Activated CD4-positive, alpha-beta T cell treated with anti-CD3 and anti-CD28 coated beads, Interleukin-2, amount 50 U/mL, for 24 hours (primary cell): ENCODE measurements around the gene RALGPS2.

ENCODE experiments used
- DNase-seq, 2 donors: peaks; one replicate each; pipeline ENCODE4 v3.0.0-alpha.2; 2020; ENCODE audit warnings: low read depth in 1 of 2, low spot score in 1 of 2

Gene RALGPS2, protein sequence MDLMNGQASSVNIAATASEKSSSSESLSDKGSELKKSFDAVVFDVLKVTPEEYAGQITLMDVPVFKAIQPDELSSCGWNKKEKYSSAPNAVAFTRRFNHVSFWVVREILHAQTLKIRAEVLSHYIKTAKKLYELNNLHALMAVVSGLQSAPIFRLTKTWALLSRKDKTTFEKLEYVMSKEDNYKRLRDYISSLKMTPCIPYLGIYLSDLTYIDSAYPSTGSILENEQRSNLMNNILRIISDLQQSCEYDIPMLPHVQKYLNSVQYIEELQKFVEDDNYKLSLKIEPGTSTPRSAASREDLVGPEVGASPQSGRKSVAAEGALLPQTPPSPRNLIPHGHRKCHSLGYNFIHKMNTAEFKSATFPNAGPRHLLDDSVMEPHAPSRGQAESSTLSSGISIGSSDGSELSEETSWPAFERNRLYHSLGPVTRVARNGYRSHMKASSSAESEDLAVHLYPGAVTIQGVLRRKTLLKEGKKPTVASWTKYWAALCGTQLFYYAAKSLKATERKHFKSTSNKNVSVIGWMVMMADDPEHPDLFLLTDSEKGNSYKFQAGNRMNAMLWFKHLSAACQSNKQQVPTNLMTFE

GRCh38 chr1:178724728-178725465, at the start of gene RALGPS2:
TSS of gene RALGPS2 (plus strand) at chr1:178725244. CDS start at chr1:178776765, 51,521 bp downstream.
- DNase-seq = peak; percentile 10 to 40

- no peak for DNase-seq
These were observed 45.8 kb upstream of the RALGPS2 start for GRCh38 chr1:178679237-178679636.

DNA sequence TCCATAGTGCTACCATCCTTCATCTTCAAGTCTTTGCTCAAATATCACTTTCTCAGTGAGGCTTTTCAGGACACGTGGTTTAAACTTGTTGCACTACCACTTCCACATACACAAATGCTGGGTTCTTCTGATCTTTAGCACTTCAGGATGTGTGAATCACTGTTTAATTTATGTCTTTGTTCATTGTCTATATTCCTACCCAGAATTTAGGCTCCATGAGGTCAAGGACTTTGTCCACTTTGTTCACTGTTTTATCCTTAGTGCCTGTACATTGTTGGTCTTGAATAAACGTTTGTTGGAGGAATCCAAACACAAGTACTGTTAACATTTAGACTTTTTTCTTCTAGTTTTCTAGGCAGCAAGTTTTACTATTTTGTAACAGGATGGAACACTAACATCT, 42.6 kb upstream of the RALGPS2 start:
- no peak for DNase-seq

DNA sequence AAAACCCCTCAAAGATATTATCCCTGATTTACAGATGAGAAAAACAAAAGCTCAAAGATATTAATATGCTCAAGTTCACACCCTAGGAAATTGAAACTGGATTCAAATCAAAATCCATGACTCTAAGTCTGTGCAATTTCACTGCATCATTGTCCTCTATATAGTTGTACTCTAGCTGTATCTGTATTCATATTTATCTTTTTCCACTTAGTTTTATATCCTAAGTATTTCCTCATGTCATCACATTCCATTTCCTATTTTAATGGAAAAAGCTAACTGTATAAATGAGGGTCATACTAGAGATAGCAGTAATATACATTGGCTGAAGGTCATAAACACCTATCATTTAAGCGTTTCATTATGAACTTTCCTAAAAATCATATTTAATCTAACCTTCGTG, 42.2 kb upstream of the RALGPS2 start:
- DNase-seq = no peak

- DNase-seq = no peak
These were observed 41.8 kb upstream of the RALGPS2 start for GRCh38 chr1:178683291-178683690.

DNA sequence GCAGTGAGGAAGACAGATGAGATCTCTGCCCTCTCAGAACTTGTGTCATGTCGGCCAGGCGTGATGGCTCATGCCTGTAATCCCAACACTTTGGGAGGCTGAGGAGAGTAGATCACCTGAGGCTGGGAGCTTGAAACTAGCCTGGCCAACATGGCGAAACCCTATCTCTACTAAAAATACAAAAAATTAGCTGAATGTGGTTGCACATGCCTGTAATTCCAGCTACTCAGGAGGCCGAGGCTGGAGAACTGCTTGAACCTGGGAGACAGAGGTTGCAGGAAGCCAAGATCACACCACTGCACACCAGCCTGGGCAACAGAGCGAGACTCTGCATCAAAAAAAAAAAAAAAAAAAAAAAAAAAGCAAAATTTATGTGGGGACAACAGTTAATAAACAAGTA, 40.9 kb upstream of the RALGPS2 start:
- DNase-seq = no peak

GRCh38 chr1:178684542-178685000, 40.5 kb upstream of the RALGPS2 start:
- DNase-seq = no peak

- no peak for DNase-seq
These were observed 38.6 kb upstream of the RALGPS2 start for GRCh38 chr1:178686407-178686806.

DNA sequence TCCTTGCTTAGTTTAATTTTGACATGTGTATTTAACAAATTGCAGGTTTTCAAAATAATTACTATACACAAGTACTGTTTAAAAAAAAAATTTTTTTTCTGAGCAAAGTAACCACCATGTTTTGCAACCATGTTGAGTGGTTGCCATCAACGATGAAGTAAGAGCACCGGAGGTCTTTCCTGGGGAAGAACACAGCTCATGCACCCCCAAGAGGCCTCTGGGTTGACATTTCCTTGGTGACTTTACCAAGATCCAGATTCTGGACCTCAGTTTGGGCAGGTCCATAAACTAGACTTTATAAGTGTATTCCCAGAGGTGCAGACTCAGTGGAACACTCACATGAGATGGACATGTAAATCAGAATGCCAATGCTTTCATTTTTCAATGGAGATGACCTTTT, 36.8 kb upstream of the RALGPS2 start:
- DNase-seq = no peak

- DNase-seq = no peak
These were observed 35.3 kb upstream of the RALGPS2 start for GRCh38 chr1:178689769-178690168.

GRCh38 chr1:178690496-178690895, 34.5 kb upstream of the RALGPS2 start:
- DNase-seq = no peak

GRCh38 chr1:178692564-178693327, 32.3 kb upstream of the RALGPS2 start:
- DNase-seq = no peak

- DNase-seq = no peak
These were observed 31.7 kb upstream of the RALGPS2 start for GRCh38 chr1:178693366-178693765.

- no peak for DNase-seq
These were observed 30.0 kb upstream of the RALGPS2 start for GRCh38 chr1:178694923-178695525.

DNA sequence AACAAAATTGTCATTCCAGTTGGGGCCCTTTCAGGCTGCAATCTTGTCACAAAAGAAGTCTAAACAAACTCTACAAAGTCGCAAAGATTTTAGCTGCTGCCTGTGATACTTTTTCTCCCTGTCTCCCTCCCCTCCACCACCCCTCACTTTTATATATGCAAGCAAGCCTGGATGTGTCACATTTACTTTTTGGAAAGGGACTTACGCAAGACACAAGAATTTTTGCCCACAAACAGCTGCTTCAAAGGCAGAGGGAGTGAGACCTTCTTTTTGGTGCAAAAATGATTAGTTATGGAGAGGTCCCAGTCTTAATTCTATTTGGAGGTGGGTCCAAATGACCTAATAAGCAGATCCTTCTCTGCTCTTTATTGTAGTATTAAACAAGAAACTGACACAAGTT, 22.9 kb upstream of the RALGPS2 start:
- DNase-seq = no peak

- DNase-seq = no peak
These were observed 20.2 kb upstream of the RALGPS2 start for GRCh38 chr1:178704833-178705232.

DNA sequence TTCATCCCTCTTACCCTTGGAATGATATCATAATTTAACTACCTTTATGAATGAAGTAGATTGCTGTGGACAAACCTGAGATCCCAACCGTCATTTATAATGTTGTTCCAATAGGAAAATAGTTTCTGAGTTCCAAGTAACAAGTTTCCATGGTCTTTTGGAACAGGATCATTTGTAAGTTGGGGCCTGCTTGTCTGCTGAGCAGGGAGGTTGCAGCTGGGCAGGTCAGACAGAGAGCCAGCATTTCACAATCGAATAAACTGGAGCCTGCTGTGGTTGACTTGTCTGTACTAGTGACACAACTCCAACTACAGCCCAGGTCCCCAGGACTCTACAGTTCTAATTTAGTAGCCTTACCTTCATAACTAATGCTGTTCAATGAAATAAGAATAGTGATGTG, 18.6 kb upstream of the RALGPS2 start:
- DNase-seq = no peak

DNA sequence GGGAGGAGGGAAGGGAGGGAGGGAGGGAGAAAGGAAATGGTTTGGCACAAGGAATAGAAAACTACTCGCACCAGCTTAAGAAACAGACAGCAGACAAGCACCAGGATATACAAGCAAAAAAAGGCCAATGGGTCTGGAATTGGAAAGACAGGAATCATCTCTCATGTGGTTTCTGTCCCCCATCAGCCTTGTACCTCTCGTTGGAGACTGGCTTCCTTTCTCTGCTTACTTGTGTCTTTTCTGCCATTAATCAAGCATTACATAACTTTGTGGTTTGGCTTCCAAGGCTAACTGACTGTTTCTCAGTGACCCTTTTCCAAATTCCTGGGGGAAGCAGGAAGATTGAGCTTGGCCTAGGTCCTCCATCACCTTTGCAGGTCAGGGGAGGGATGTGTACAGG, 11.8 kb upstream of the RALGPS2 start:
- DNase-seq = no peak

DNA sequence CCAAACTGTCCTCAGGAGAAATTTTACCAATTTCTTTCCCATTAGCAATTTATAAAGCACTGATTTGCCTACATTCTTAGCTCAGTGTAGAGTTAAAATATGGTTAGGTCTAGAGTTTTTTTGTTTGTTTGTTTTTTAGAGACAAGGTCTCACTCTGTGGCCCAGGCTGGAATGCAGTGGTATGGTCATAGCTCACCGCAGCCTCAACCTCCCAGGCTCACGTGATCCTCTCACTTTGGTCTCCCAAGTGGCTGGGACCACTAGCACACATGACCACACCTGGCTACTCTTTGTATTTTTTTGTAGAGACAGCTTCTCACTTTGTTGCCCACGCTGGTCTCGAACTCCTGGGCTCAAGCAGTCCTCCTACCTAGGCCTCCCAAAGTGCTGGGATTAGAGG, 10.6 kb upstream of the RALGPS2 start:
- DNase-seq = no peak

DNA sequence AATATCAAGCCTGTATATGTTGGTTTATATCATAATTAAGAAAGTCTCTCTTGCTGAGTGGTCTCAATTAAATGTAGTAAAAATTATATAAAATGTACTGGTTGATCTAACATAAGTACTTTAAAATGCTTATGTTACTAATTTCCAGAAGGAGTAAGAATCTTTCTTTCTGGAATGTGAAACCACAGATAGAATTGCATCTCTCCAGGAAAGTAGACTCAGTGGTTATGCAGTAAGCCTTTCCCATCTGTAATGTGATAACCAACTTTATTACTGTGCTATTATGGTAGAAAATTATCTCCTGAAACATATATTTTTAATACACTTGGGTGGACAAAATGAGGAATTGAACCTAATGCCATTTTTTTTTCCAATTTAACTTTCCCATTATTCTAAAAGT, 8.9 kb upstream of the RALGPS2 start:
- no peak for DNase-seq

- no peak for DNase-seq
These were observed 6.5 kb upstream of the RALGPS2 start for GRCh38 chr1:178718520-178718919.
